CD4-positive, alpha-beta T cell treated with Interleukin-4 for 4 hours (primary cell): ENCODE results near the gene PAOX.
"Not testable (repeated sequence)": the region's sequence is repeated elsewhere in the genome, so short reads cannot be mapped to it uniquely, and the experiment has no call there.

Experiments used
- DNase-seq: peaks from one replicate; pipeline ENCODE4 v3.0.0-alpha.2; 2020

The PAOX gene

DNA sequence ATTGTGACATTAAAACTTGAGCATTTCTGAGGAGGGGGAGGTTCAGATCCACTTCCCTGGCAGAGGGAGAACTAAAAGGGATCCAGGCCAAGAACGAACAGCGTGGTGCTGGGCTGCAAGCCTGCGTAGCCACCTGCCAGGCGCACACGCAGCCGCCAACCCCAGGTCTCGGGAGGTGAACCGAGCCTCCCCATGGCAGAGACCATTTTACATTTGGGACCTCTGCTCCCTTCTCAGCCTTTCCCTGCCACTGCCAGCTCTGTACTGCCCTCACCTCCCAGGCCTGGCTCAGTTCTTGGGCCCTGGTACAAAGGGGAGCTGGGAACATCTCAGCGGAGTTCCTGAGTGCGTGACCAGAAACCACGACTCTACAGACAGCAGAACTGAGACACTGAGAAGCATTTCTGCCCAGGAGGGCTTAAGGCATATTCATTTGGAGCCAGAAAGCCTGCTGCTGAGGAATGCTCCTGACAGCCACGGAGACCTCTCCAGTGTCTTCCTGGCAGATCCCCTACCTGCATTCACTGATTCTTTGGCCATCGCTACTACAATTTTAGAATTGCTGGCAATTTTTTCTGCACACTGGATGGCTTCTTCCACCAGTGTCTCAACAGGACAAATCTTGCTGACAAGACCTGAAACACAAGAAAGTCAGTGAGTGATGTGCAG, 13.5 kb upstream of the PAOX start:
- DNase-seq = no peak

- DNase-seq = no peak
These were observed 13.0 kb upstream of the PAOX start for GRCh38 chr10:133366130-133366478.

DNA sequence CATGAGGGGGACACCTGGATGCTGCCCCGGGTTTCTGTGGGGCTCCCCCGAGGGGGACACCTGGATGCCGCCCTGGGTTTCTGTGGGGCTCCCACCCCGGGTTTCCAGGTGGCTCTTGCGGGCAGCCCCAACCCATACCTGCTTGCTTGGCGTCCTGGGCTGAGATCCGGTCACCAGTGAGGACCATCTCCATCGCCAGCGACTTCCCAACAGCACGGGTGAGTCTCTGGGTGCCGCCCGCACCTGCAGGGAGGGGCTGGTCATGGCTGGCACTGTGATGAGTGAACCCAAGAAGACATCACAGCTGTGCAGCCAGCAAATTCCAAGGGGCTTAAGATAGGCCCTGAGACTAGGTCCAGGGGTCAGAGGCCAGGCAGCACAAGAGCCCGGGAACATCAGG, 12.3 kb upstream of the PAOX start:
- no peak for DNase-seq

DNA sequence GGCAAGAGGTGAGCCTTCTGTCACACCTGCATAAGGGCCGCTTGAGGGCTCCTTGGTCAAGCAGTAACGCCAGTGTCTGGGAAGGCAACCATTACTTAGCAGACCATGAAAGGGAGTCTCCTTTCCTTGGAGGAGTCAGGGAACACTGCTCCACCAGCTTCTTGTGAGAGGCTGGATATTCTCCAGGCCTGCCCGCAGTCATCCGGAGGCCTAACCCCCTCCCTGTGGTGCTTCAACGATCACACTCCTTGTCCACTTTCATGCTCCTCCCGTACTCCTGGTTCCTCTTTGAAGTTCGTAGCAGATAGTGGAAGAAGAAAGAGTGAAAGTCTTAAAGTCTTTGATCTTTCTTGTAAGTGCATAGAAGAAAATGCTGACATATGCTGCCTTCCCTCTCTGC, 11.6 kb upstream of the PAOX start:
- not testable (repeated sequence) for DNase-seq

GRCh38 chr10:133368153-133368552, 10.9 kb upstream of the PAOX start:
- no peak for DNase-seq

GRCh38 chr10:133370030-133370786, 8.9 kb upstream of the PAOX start:
- DNase-seq = no peak

DNA sequence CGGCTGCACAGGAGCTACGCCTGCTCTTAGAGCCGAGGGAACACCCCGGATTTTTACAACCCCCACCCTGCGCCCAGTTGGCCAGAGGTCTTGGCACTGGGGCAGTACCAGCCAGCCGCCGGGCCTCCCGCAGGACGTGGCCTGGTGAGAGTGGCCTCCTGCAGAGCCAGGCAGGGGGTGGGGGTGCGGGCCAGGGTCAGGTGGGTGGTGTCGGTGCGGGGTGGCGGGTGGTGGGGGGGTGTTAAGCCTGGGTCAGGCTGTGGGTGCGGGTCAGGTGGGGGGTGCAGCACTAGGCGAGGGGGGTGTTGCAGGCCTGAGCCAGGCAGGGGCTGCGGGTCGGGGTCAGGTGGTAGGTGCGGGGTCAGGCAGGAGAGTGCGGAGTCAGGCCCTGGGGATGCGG, 6.6 kb upstream of the PAOX start:
- no peak for DNase-seq

DNA sequence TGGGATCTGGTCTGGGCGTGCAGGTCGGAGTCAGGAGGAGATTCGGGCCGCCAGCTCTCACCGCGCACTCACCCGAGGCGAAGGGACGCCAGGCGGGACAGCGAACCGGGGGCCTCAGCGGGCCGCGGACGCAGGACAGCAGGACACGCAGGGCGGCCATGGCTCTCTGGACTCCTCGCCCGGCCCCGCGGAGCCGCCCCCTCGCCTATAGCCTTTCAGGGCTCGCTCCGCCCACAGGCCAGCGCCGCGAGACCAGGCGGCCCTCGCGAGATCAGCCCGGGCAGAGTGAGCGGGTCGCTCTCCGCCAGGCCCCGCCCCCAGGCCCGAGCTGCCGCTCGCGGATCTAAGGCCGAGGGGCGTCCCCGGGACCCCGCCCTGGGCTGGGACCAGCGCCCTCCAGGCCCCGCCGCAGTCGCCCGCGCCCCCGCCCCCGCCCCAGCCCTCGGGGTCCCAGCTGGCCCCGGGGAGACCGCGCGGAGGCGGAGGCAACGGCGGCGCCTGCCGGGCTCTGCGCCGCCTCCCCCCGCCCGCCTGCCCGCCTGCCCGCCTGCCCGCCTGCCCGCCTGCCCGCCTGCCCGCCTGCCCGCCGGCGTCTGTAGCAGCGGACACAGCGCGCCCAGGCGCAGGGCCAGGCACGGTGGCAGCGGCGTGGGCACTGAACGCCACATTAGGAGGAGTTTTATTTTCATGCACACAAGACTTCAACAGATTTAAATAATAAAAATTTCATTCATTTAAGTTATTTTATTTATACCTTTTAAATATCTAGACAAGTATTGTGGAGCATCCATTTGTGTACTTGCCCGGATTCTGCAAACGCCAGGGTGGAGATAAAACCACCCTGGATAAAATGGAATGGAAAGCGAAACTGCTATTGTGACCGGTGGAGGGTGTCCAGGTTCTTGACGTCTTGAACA, 5.6 kb upstream of the PAOX start, which contains the start of gene ECHS1:
Gene ECHS1, minus strand, starts transcription at position 181 of the 917 bp plus-strand sequence. Its CDS starts 21 bp downstream, at position 160.
- peak; percentile 90 for DNase-seq

- no peak for DNase-seq
These were observed 3.5 kb upstream of the PAOX start for GRCh38 chr10:133375357-133376115.

DNA sequence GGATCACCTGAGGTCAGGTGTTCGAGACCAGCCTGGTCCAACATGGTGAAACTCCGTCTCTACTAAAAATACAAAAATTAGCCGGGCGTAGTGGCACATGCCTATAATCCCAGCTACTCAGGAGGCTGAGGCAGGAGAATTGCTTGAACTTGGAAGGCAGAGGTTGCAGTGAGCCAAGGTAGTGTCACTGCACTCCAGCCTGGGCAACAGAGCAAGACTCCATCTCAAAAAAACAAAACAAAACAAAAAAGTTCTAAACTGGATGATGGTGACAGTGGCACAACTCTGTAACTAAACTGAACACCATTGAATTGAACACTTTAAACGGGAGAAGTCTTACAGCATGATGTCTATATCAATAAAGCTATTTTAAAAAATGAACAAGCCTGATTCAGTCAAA, 2.9 kb upstream of the PAOX start:
- not testable (repeated sequence) for DNase-seq

GRCh38 chr10:133377025-133377817, 1.8 kb upstream of the PAOX start:
- DNase-seq = no peak

DNA sequence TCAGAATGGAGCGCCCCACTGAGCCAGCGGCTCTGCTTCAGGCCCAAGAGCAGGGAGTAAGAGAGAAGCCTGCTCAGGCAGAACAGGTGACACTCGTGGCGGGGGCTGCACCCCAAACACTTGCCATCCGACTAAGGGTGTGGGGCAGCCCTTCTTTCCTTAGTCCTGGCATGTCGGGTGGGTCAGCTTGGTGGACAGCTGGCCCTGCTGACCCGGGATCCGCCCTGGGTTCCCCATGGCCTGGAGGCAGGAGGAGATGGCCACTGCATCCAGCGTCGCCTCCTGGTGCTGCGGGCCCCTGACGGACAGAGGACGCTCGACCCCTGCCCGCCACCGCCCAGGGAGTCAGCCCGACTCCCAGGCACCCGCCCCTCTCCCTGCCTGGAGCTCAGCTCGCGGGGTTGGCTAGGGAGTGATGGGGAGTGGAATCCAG, 1.2 kb upstream of the PAOX start:
- no peak for DNase-seq

- DNase-seq = peak; percentile 57
These were observed 588 bp upstream of the PAOX start for GRCh38 chr10:133378251-133379096.

- no peak for DNase-seq
These were observed 972 bp downstream of the PAOX start for GRCh38 chr10:133379801-133380666.

DNA sequence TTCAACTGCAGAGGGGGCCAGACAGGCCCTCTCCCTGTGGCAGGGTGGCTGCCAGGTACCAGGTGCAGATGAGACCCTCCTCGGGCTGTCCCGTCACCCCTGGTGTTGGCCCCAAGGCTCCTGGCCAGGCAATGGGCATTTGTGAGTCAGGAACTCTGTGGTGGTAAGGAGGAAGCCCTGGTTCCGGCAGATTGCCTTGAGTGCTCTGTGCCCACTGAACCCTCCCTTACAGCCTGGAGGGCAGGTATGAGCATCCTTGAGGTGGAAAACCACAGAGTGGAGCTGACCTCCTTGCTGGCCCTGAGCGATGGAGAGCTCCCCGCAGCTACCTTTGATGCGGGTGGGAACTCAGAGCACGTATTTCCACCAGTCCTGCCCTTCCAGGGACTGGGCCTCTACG, 2.0 kb downstream of the PAOX start:
- DNase-seq = no peak

- DNase-seq = no peak
These were observed 4.5 kb downstream of the PAOX start for GRCh38 chr10:133383551-133383950.

DNA sequence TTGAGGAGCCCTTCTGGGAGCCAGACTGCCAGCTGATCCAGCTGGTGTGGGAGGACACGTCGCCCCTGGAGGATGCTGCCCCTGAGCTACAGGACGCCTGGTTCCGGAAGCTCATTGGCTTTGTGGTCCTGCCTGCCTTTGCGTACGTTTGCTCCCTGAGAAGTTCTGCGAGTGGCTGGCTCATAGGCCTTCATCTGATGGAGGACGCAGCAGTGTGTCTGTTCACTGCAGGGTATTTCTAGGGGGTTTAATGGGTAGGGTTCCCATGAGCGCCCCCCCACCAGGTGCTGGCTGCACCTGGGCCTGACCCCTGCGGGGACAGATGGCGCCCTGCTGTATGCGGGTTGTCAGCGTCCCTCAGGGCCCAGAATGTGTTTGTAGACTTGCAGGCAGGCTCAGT, 5.0 kb downstream of the PAOX start:
- no peak for DNase-seq

GRCh38 chr10:133385214-133385613, 6.2 kb downstream of the PAOX start:
- DNase-seq = no peak

DNA sequence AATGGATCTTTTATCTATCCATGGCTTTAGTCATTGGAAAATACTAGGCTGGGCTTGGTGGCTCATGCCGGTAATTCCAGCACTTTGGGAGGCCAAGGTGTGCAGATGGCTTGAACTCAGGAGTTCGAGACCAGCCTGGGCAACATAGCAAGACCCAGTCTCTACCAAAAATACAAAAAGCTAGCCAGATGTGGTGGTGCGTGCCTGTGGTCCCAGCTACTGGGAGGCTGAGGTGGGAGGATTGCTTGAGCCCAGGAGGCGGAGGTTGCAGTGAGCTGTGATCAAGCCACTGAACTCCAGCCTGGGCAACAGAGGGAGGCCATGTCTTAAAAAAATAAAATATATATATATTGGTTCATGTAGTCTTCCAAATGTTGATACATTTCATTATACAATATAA, 7.9 kb downstream of the PAOX start:
- DNase-seq = not testable (repeated sequence)
